ENCODE measurements around the gene SLC6A9.

DNA sequence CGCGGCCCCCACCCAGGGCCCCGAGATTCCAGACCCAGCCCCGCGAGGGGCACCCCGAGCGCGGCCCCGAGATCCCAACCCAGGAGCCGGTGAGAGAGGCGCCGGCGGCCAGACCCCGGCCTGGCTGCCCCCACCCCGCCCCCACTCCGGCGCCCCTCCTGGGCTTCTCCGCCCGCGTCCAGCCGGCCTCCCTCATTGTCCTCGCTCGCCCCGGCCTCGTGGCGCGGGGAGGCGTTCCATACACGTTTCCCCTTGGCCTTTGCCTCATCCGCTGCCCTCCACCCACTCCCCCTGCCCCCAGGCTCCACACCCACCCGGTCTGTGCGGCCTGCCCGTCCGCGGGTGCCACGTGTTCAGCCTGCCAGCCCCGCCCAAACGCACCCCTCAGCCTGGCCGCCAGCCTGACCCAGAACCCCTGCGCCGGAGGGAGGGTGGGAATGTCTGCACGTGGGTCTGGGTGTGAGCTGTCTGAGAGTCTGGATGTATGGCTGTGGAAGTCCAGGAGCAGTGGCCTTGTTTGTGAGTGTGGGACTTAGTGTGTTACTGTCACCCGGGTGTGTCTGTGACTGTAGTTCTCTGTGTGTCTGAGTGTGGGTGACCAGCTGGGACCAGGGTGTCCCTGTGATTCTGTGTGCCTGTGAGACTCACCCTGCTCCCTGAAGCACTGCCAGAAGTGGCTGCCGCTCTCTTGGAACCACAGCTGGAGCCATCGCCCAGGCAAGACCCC lies 51.6 kb downstream of the SLC6A9 start:
- TF ChIP-seq, protein P1, sequence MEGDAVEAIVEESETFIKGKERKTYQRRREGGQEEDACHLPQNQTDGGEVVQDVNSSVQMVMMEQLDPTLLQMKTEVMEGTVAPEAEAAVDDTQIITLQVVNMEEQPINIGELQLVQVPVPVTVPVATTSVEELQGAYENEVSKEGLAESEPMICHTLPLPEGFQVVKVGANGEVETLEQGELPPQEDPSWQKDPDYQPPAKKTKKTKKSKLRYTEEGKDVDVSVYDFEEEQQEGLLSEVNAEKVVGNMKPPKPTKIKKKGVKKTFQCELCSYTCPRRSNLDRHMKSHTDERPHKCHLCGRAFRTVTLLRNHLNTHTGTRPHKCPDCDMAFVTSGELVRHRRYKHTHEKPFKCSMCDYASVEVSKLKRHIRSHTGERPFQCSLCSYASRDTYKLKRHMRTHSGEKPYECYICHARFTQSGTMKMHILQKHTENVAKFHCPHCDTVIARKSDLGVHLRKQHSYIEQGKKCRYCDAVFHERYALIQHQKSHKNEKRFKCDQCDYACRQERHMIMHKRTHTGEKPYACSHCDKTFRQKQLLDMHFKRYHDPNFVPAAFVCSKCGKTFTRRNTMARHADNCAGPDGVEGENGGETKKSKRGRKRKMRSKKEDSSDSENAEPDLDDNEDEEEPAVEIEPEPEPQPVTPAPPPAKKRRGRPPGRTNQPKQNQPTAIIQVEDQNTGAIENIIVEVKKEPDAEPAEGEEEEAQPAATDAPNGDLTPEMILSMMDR (IDR thresholded peaks at IDR 0.05 in 4 of 5, conservative IDR thresholded peaks at IDR 0.05 in 1 of 5) = no peak
- TF ChIP-seq POLR2A (IDR thresholded peaks at IDR 0.05) = no peak

Measured in gastrocnemius medialis (tissue), 4 donors.